Central memory CD8-positive, alpha-beta T cell (primary cell): Measurements from ENCODE around the gene CD27.
"Not testable (repeated sequence)": the region's sequence is repeated elsewhere in the genome, so short reads cannot be mapped to it uniquely, and the experiment has no call there.

Experiments
- ATAC-seq: fragments of 150-1000 bp; cut with Tn5 transposase; replicated peaks from 2 replicates; pipeline ENCODE4 v1.10.0; 2022; ENCODE audit warnings: mild to moderate bottlenecking, moderate FRiP score, moderate number of reproducible peaks; ENCODE audit not compliant: poor library complexity, severe bottlenecking; ENCODE audit errors: extremely low read depth
- DNase-seq, 2 donors: peaks; one replicate each; pipeline ENCODE4 v3.0.0; 2021; ENCODE audit warnings: low spot score in 2 of 2
- H3K27ac Mint-ChIP-seq: one replicate; pipeline ENCODE4 v1.8.0; 2022; ENCODE audit warnings: low read depth, mild to moderate bottlenecking, moderate library complexity, mixed read lengths
- H3K27me3 Mint-ChIP-seq: one replicate; pipeline ENCODE4 v1.8.0; 2022; ENCODE audit warnings: mixed read lengths
- H3K36me3 Mint-ChIP-seq: one replicate; pipeline ENCODE4 v1.8.0; 2022; ENCODE audit warnings: mild to moderate bottlenecking, moderate library complexity, mixed read lengths; ENCODE audit not compliant: insufficient read depth
- H3K4me1 Mint-ChIP-seq: one replicate; pipeline ENCODE4 v1.8.0; 2022; ENCODE audit warnings: mixed read lengths
- H3K4me3 Mint-ChIP-seq: one replicate; pipeline ENCODE4 v1.8.0; 2022; ENCODE audit warnings: mild to moderate bottlenecking, moderate library complexity, mixed read lengths
- H3K9me3 Mint-ChIP-seq: one replicate; pipeline ENCODE4 v1.8.0; 2022; ENCODE audit warnings: mixed read lengths

CD27 gene

GRCh38 chr12:6460751-6461371 is 16.1 kb downstream of the CD27 start:
- DNase-seq (no peak), ATAC-seq (peak; percentile 16)
- no peaks in the 10 kb centered on the region for H3K9me3 Mint-ChIP-seq

DNA sequence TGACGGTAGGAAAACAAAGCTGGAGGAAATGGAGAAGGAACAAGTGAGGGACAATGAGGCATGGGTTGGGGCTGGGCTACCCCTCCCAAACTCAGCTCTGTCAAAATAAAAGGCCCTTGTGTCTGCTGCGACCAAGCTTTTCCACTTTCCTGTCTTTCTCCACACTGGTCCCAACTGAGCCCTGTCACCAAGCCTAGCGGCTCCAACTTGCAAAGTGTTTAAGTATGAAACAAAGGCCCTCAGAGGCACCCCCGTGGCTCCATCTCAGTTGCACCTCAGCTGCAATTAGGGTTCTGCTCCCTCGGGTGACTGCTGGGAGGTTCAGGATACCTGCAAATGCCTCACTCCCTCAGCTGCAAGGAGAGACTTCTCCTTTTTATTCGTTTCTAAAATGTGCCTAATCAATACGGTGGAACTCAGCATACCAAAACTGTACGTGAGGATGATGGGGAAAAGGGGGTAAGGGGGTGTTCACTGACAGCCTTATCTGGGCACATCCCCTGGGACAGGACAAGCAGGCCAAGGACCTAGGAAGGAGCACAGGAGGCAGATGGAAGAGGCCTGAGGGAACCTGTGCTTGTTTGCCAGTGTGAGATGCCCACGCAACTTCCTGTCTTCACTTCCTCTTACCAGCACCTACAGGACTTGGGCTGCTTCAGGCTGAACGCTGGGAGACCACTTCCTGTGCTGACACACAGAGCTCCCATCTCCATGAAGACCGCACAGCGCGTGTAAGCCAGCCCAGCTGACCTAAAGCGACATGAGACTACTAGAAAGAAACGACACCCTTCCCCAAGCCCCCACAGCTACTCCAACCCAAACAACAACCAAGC is 16.9 kb downstream of the CD27 start:
- DNase-seq (peak; percentile 60 to 76), ATAC-seq (peak; percentile 92)
- H3K27me3 Mint-ChIP-seq, result no peaks in the 10 kb centered on the region
- H3K27ac Mint-ChIP-seq, result peak overlapping the region; percentile 99
- H3K4me1 Mint-ChIP-seq, result peaks cover 79% of the 10 kb centered on the region
- H3K36me3 Mint-ChIP-seq, result peaks cover 79% of the 10 kb centered on the region
- no peaks in the 10 kb centered on the region for H3K9me3 Mint-ChIP-seq
- H3K4me3 Mint-ChIP-seq, result peak overlapping the region; percentile 78

More at GRCh38 chr12:6460751-6461371, 16.1 kb downstream of the CD27 start:
- Mint-ChIP-seq H3K36me3 (peaks cover 77% of the 10 kb centered on the region), H3K27ac (peak overlapping the region; percentile 99), H3K4me1 (peaks cover 75% of the 10 kb centered on the region), H3K4me3 (peak overlapping the region; percentile 78), H3K27me3 (no peaks in the 10 kb centered on the region)

- Mint-ChIP-seq H3K27ac (peak overlapping the region; percentile 99), H3K27me3 (no peaks in the 10 kb centered on the region), H3K36me3 (peaks cover 73% of the 10 kb centered on the region), H3K4me1 (peaks cover 82% of the 10 kb centered on the region), H3K9me3 (no peaks in the 10 kb centered on the region), H3K4me3 (peak overlapping the region; percentile 78)
- DNase-seq (no peak), ATAC-seq (peak; percentile 42)
Observed at GRCh38 chr12:6462234-6462995, 17.7 kb downstream of the CD27 start.

GRCh38 chr12:6463216-6463615 is 18.5 kb downstream of the CD27 start:
- H3K36me3 Mint-ChIP-seq, result peaks cover 69% of the 10 kb centered on the region
- no peak for ATAC-seq
- H3K4me1 Mint-ChIP-seq, result peaks cover 88% of the 10 kb centered on the region
- DNase-seq, result no peak
- H3K27me3 Mint-ChIP-seq, result no peaks in the 10 kb centered on the region
- H3K27ac Mint-ChIP-seq, result peak overlapping the region; percentile 99
- no peaks in the 10 kb centered on the region for H3K9me3 Mint-ChIP-seq
- peak overlapping the region; percentile 78 for H3K4me3 Mint-ChIP-seq

DNA sequence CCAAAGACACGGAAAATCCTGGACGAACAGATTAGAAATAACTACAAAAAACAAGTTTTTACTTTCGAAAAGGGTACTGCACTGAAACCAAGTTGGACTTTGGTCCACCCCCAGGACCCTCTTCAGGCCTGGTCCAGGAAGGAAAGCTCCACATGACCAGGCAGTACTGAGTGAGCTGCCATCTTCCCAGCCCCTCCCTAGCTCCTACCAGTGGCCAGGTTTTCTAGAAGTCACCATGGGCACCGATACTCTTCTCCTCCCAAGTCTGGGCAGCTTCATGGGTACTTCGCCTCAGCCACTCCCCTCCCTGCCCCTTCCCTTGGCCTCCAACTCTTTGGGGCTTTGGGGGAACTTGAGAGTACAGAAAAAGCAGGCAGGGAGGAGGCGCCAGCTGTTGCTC is 19.1 kb downstream of the CD27 start:
- Mint-ChIP-seq H3K27ac (peak overlapping the region; percentile 99), H3K9me3 (no peaks in the 10 kb centered on the region), H3K4me3 (peak overlapping the region; percentile 78), H3K4me1 (peaks cover 89% of the 10 kb centered on the region), H3K27me3 (no peaks in the 10 kb centered on the region), H3K36me3 (peaks cover 68% of the 10 kb centered on the region)
- DNase-seq (no peak), ATAC-seq (no peak)

GRCh38 chr12:6464531-6464930 is 19.8 kb downstream of the CD27 start:
- Mint-ChIP-seq H3K27ac (peak overlapping the region; percentile 99), H3K36me3 (peaks cover 63% of the 10 kb centered on the region), H3K27me3 (no peaks in the 10 kb centered on the region), H3K9me3 (no peaks in the 10 kb centered on the region), H3K4me3 (peak overlapping the region; percentile 78), H3K4me1 (peaks cover 90% of the 10 kb centered on the region)
- DNase-seq, result no peak
- ATAC-seq, result no peak

- ATAC-seq (no peak), DNase-seq (peak in 1 of 2 donors; percentile 32)
- H3K27ac Mint-ChIP-seq, result peak overlapping the region; percentile 75
- H3K4me1 Mint-ChIP-seq, result peaks cover 90% of the 10 kb centered on the region
- H3K9me3 Mint-ChIP-seq, result no peaks in the 10 kb centered on the region
- no peak overlapping the region for H3K4me3 Mint-ChIP-seq
- peaks cover 62% of the 10 kb centered on the region for H3K36me3 Mint-ChIP-seq
- no peaks in the 10 kb centered on the region for H3K27me3 Mint-ChIP-seq
Observed at GRCh38 chr12:6465467-6466183, 20.9 kb downstream of the CD27 start.

- DNase-seq (no peak), ATAC-seq (no peak)
- Mint-ChIP-seq H3K27me3 (no peaks in the 10 kb centered on the region), H3K4me3 (no peak overlapping the region), H3K36me3 (peaks cover 61% of the 10 kb centered on the region), H3K4me1 (peaks cover 88% of the 10 kb centered on the region), H3K9me3 (no peaks in the 10 kb centered on the region), H3K27ac (peak overlapping the region; percentile 75)
Observed at GRCh38 chr12:6466184-6466573, 21.4 kb downstream of the CD27 start.

DNA sequence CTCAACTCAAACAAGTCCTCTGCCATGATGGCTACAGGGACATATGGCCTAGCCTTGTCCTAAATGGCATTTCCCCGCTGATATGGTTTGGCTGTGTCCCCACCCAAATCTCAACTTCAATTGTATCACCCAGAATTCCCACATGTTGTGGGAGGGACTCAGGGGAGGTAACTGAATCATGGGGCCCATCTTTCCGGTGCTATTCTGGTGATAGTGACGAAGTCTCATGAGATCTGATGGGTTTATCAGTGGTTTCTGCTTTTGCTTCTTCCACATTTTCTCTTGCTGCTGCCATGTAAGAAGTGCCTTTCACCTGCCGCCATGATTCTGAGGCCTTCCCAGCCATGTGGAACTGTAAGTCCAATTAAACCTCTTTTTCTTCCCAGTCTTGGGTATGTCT is 22.0 kb downstream of the CD27 start:
- Mint-ChIP-seq H3K36me3 (peaks cover 58% of the 10 kb centered on the region), H3K4me1 (peaks cover 86% of the 10 kb centered on the region), H3K4me3 (peak overlapping the region; percentile 90), H3K27ac (peak overlapping the region; percentile 42)
- not testable (repeated sequence) for H3K27me3 Mint-ChIP-seq, DNase-seq, ATAC-seq, H3K9me3 Mint-ChIP-seq

GRCh38 chr12:6467571-6468282 is 23.0 kb downstream of the CD27 start:
- H3K4me3 Mint-ChIP-seq, result peak overlapping the region; percentile 90
- H3K9me3 Mint-ChIP-seq, H3K27me3 Mint-ChIP-seq, ATAC-seq, DNase-seq: not testable (repeated sequence)
- H3K4me1 Mint-ChIP-seq, result peaks cover 76% of the 10 kb centered on the region
- peaks cover 51% of the 10 kb centered on the region for H3K36me3 Mint-ChIP-seq
- peak overlapping the region; percentile 69 for H3K27ac Mint-ChIP-seq

- ATAC-seq (no peak), DNase-seq (no peak)
- peaks cover 47% of the 10 kb centered on the region for H3K36me3 Mint-ChIP-seq
- peak overlapping the region; percentile 69 for H3K27ac Mint-ChIP-seq
- peak overlapping the region; percentile 90 for H3K4me3 Mint-ChIP-seq
- peaks cover 71% of the 10 kb centered on the region for H3K4me1 Mint-ChIP-seq
- no peaks in the 10 kb centered on the region for H3K9me3 Mint-ChIP-seq
- H3K27me3 Mint-ChIP-seq, result no peaks in the 10 kb centered on the region
Observed at GRCh38 chr12:6468283-6468575, 23.5 kb downstream of the CD27 start.

DNA sequence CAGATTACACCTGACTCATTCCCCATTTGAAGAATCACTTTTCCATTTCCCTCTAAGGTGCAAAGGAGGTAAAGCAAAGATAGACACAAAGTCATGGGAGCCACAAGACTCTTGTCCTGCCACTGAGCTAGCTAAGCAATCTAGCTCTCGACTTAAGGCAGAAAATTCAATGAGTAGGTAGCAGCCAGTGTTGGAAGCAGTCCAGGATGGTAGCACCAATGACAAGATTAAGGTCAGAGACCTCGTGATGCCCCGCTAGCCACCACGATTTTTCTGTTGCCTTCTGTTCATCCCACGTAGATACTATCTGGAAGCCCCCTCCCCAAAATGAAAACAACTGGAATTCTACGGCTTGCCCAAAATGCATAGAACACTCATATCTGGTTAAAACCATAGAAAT is 24.3 kb downstream of the CD27 start:
- peak overlapping the region; percentile 90 for H3K4me3 Mint-ChIP-seq
- H3K27ac Mint-ChIP-seq, result peak overlapping the region; percentile 69
- no peaks in the 10 kb centered on the region for H3K9me3 Mint-ChIP-seq
- peaks cover 39% of the 10 kb centered on the region for H3K36me3 Mint-ChIP-seq
- no peaks in the 10 kb centered on the region for H3K27me3 Mint-ChIP-seq
- no peak for DNase-seq
- H3K4me1 Mint-ChIP-seq, result peaks cover 63% of the 10 kb centered on the region
- no peak for ATAC-seq
